Measurements from ENCODE around the gene TRPM4. TPM values are rescaled to one million over a fixed set of nuclear protein-coding genes. Genes with fewer than 3 reads are reported as not detected.
A peak's percentile ranks its signal among the peaks of the same experiment; 100 is the strongest.

TRPM4 gene
- total RNA-seq, 4 donors from 2014 or later = 16.3 to 38.5 (median 17.3) TPM

GRCh38 chr19:49148784-49149651 lies 8.6 kb upstream of the TRPM4 start:
- no peaks in the 10 kb centered on the region for H3K9me3 ChIP-seq
- H3K36me3 ChIP-seq = no peaks in the 10 kb centered on the region
- H3K4me3 ChIP-seq = peak overlapping the region; percentile 66 to 77
- H3K4me1 ChIP-seq = peaks cover 0 to 53% (median 28%) of the 10 kb centered on the region in 3 donors
- ATAC-seq = peak; percentile 80
- no peaks in the 10 kb centered on the region for H3K27me3 ChIP-seq
- TF ChIP-seq POLR2A (IDR thresholded peaks at IDR 0.05) = peak; percentile 4 to 14
- TF ChIP-seq, protein P1, sequence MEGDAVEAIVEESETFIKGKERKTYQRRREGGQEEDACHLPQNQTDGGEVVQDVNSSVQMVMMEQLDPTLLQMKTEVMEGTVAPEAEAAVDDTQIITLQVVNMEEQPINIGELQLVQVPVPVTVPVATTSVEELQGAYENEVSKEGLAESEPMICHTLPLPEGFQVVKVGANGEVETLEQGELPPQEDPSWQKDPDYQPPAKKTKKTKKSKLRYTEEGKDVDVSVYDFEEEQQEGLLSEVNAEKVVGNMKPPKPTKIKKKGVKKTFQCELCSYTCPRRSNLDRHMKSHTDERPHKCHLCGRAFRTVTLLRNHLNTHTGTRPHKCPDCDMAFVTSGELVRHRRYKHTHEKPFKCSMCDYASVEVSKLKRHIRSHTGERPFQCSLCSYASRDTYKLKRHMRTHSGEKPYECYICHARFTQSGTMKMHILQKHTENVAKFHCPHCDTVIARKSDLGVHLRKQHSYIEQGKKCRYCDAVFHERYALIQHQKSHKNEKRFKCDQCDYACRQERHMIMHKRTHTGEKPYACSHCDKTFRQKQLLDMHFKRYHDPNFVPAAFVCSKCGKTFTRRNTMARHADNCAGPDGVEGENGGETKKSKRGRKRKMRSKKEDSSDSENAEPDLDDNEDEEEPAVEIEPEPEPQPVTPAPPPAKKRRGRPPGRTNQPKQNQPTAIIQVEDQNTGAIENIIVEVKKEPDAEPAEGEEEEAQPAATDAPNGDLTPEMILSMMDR (IDR thresholded peaks at IDR 0.05) = no peak
- H3K27ac ChIP-seq = peak overlapping the region; percentile 29 to 88 (median 82)
- WGBS, 2 donors (ENCODE audit: low coverage in 1 of 2) = 2 to 4% methylated on average over 6 to 18 of the region's 49 CpGs

DNA sequence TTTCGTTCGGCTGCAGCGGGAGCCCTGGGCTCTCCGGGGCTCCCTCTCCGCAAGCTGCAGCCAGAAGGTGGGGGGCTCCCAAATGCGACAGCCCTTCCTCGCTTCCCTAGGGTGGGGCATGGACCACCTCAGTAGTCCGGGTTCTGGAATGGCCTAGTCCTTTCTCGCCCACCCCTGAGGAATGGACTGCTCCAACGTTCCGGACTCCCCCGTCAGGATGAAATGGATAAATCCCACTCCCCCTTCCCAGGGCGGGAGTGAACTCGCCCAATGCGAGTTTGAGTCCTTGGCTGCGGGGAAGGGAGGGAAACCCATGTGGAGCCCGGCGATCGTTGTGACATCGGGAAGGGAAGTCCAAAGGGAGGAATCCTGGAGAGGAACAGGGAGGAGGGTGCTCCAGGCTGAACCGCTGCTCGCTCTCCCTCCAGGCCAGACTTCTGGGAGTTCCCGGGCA lies 7.9 kb upstream of the TRPM4 start:
- Histone ChIP-seq H3K9me3 (no peaks in the 10 kb centered on the region), H3K27ac (peak overlapping the region; percentile 29 to 88 (median 82)), H3K36me3 (no peaks in the 10 kb centered on the region), H3K4me1 (peaks cover 0 to 53% (median 28%) of the 10 kb centered on the region in 3 donors), H3K4me3 (peak overlapping the region; percentile 66 to 77), H3K27me3 (no peaks in the 10 kb centered on the region)
- peak; percentile 67 for ATAC-seq
- TF ChIP-seq, protein P1 (IDR thresholded peaks at IDR 0.05) = peak in 1 of 4 experiments; percentile 20
- TF ChIP-seq POLR2A (IDR thresholded peaks at IDR 0.05) = no peak
- peak; percentile 19 for TF ChIP-seq POLR2AphosphoS5 (IDR thresholded peaks at IDR 0.05)
- TF ChIP-seq EP300 (IDR thresholded peaks at IDR 0.05) = no peak
- 0% methylated on average over 7 of the region's 23 CpGs; no CpG with 5 or more reads in 1 of the 2 donors for WGBS, 2 donors (ENCODE audit: low coverage in 1 of 2)

DNA sequence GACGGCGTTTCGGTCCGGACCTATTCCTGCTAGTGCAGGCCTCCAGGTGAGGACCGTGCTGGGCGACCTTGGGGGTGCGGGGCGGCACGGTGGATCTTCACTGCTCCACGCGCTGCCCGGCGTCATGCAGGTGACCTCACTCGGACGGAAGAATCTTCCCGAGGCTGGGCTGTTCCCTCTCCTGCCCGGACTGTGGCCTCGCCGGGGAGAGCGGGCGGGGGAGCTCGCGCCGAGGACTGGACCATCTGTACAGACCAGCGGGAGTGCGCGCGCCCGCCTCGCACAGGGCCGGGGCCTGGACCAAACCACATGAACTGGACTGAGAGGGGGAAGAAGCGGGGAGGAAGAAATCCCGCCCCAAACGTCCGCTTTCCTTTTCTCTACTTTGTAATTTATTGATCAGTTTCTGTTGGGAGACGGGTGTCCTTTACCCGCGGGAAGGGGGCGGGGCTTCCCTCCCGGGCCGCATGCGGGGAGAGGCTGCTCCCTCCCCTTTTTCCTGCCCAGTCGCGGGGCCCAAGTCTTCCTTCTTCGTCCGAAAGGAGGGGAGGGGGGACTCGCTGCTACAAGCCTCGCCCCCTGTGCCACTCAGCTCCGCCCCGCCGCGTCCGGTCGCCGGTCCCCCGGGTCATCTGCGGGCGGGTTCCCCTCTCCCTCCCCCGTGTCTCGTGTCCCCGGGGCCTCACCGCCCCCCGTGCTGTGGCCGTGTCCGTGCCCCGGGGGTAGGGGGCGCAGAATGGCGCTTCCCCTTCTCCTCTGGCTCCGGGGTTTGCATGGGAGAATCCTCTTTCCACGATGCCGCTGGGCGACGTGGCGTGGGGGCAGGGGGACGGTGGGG lies 7.3 kb upstream of the TRPM4 start:
- H3K27ac ChIP-seq = peak overlapping the region; percentile 29 to 88 (median 82)
- TF ChIP-seq, protein P1 (IDR thresholded peaks at IDR 0.05) = no peak
- TF ChIP-seq POLR2A (IDR thresholded peaks at IDR 0.05) = peak in 1 of 2 donors; percentile 20
- no peak for TF ChIP-seq EP300 (IDR thresholded peaks at IDR 0.05)
- TF ChIP-seq POLR2AphosphoS5 (IDR thresholded peaks at IDR 0.05) = peak; percentile 4
- no peaks in the 10 kb centered on the region for H3K9me3 ChIP-seq
- peak; percentile 75 for ATAC-seq
- H3K27me3 ChIP-seq = no peaks in the 10 kb centered on the region
- peaks cover 0 to 51% (median 28%) of the 10 kb centered on the region in 3 donors for H3K4me1 ChIP-seq
- peak overlapping the region; percentile 66 to 77 for H3K4me3 ChIP-seq
- 0% methylated on average over 8 of the region's 75 CpGs; no CpG with 5 or more reads in 1 of the 2 donors for WGBS, 2 donors (ENCODE audit: low coverage in 1 of 2)
- no peaks in the 10 kb centered on the region for H3K36me3 ChIP-seq

DNA sequence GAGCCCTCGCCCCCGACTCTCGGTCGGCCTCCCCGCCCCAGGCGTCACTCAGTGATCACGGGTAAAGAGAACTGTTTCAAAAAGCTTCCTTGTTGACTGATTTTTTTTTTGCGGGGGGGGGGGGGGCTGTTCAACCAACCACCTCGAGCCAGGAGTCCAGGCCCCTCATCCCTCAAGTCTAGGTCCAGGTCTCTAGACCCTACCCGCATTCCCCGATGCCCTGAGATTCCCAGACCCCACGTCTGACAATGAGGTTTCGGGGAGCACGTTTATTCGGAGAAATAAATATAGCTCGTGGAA lies 6.7 kb upstream of the TRPM4 start:
- peaks cover 0 to 45% (median 24%) of the 10 kb centered on the region in 3 donors for H3K4me1 ChIP-seq
- peak overlapping the region; percentile 66 to 77 for H3K4me3 ChIP-seq
- TF ChIP-seq EP300 (IDR thresholded peaks at IDR 0.05) (no peak), POLR2AphosphoS5 (IDR thresholded peaks at IDR 0.05) (no peak), POLR2A (IDR thresholded peaks at IDR 0.05) (no peak)
- TF ChIP-seq, protein P1 (IDR thresholded peaks at IDR 0.05) = no peak
- no peaks in the 10 kb centered on the region for H3K36me3 ChIP-seq
- WGBS, 2 donors (ENCODE audit: low coverage in 1 of 2) = 0 to 9% methylated on average over 1 to 4 of the region's 16 CpGs
- no peaks in the 10 kb centered on the region for H3K9me3 ChIP-seq
- no peak for ATAC-seq
- H3K27me3 ChIP-seq = no peaks in the 10 kb centered on the region
- H3K27ac ChIP-seq = peak overlapping the region in 3 of 4 donors; percentile 82 to 88 (median 83)

All from gastroesophageal sphincter (tissue), 4 donors.